GDM1 (cell line): ENCODE measurements around the gene FGD4.

Experiments
- DNase-seq: peaks from one replicate; lab custom pipeline; 2025; lab: John Stamatoyannopoulos, UW

FGD4 gene

GRCh38 chr12:32399370-32400113 lies at the start of gene FGD4:
TSS of gene FGD4 (plus strand) at chr12:32399558.
- DNase-seq = peak; percentile 69

- no peak for DNase-seq
These were observed 45.8 kb upstream of the FGD4 start for GRCh38 chr12:32353540-32353939.

- DNase-seq = no peak
These were observed 41.6 kb upstream of the FGD4 start for GRCh38 chr12:32357601-32358249.

DNA sequence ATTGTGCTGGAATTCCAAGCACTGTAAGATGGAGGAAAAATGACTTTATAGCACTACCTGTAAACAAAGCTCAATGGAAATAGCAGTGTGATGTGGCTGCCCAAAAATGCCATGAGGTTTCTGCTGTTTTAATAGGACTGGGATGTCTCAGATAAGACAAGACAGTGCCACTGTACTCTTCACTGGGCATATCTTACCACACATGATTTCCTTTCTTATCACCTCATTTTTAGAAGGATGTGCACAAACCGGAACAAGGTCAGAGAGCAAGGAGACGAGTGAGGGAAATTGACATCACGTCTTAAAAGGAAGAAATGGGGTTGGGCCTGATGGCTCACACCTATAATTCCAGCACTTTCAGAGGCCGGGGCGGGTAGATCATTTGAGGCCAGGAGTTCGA lies 38.4 kb upstream of the FGD4 start:
- DNase-seq = no peak

- DNase-seq = no peak
These were observed 36.5 kb upstream of the FGD4 start for GRCh38 chr12:32362892-32363291.

DNA sequence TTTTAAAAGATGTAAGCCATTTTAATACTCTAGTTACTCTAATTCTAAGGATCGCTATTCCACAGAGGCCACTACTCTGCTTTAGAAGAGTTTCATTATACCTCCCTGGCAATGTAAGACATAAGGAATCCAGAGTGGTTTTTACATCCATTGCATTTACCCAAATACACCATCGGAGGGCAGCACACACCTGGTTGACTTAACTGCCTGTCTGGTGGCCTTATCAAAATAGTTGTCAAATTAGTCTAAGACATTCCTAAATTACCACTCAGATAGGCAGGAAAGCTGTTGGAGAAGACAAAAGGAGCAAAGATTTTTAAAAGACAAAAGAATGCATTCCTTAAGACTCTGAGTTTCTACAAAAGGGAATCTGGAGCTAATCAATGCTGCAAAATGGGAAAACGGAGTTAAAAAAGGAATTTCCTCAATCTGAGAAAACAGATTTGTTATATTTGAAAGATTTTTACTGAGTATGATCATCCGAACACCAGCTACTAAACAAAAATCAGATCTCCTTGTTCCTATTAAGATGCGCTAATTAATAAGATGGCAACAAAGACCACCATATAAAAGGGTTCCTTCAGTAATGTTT lies 33.8 kb upstream of the FGD4 start:
- DNase-seq = peak; percentile 62

GRCh38 chr12:32366714-32367113 lies 32.6 kb upstream of the FGD4 start:
- no peak for DNase-seq

DNA sequence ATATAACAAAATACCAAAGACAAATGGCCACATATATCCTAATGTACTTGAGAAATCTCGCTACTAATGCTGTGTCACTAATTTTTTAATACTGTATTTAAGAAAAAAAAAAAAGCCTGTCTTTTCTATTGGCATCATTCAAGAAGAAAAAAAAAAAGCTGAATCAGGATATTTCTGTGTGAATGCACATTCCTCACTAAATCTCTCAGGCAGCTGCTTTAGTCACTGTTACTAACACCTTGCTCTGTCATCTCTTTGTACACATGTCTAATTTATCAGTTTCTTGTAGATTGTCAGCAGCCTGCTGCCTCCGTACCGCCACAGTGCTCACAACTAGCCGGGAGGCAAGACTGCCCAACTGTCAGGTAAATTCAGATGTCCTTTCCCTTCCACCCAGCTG lies 32.0 kb upstream of the FGD4 start:
- no peak for DNase-seq

- no peak for DNase-seq
These were observed 30.2 kb upstream of the FGD4 start for GRCh38 chr12:32369202-32369601.

DNA sequence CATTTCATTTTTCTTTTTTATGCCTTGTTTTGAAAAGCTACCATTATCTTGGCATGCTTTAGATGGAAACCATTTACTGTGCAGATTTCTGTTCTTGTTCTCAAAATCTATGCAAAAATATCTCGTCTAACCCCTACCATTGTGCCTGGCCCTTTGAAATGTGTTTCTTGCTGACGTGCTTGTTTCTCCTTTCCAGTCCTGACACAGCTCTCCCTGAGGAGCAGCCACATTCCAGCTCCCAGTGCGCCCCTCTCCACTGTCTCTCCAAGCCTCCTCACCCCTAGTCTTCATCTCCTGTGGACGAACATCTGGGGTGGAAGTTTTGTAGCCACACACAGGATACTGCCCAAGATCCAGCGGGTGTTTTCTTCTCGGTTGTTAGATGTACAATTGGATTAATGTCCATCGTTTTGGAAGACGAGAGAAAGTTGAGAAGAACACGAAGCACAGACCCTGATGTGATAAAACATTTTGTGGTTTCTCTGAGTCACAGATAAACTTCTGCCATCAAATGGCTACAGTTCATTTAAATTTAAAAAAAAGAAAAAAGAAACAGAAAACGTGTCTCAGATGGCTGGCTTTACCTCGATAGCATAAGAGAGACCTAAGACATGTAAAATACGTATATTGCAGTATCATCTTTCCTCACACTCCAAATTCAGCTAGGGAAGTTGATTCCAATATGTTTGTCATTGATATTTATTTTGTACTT lies 21.9 kb upstream of the FGD4 start:
- DNase-seq = no peak

GRCh38 chr12:32379213-32379612 lies 20.1 kb upstream of the FGD4 start:
- DNase-seq = no peak

DNA sequence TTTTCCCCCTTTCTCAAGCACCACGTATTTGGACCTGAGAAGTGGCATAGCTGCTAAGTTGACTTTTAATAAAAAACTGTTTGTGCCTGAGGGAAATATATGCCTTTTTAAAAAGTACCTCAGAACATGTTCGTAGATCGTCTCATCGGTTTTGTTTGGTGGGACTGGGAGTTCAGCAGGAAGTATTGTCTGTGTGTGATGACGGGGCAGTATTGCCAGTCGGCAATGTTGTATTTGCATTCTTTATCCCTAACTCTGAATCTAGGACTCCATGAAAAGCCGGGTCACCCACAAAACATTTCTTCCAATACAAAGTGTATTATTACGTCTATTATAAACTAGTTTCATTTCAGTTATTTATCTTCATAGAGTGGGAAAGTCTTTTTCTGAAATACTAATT lies 19.7 kb upstream of the FGD4 start:
- no peak for DNase-seq

GRCh38 chr12:32382226-32382625 lies 17.1 kb upstream of the FGD4 start:
- DNase-seq = no peak

DNA sequence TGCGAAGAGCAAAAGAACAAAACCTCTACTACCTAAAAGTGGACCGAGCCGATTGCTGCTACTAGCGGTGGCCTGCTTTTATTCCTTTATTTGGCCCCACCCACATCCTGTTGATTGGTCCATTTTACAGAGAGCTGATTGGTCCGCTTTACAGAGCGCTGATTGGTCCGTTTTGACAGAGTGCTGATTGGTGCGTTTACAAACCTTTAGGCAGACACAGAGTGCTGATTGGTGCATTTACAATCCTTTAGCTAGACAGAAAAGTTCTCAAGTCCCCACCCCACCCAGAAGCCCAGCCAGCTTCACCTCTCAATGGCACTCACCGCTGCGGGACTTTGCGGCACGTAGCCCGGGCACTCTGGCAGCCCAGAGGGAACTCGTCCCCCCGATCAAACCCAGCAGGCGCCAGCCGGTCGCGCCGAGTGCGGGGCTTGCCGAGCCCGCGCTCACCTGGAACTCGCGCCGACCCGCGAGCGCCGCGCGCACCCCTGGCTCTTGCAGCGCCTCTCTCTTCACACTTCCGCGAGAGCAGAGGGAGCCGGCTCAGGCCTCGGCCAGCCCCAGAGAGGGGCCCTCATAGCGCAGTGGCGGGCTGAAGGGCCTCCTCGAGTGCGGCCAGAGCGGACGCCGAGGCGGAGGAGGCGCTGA lies 8.7 kb upstream of the FGD4 start:
- DNase-seq = no peak

GRCh38 chr12:32395026-32395425 lies 4.3 kb upstream of the FGD4 start:
- no peak for DNase-seq

- no peak for DNase-seq
These were observed 1.7 kb upstream of the FGD4 start for GRCh38 chr12:32397696-32398095.

DNA sequence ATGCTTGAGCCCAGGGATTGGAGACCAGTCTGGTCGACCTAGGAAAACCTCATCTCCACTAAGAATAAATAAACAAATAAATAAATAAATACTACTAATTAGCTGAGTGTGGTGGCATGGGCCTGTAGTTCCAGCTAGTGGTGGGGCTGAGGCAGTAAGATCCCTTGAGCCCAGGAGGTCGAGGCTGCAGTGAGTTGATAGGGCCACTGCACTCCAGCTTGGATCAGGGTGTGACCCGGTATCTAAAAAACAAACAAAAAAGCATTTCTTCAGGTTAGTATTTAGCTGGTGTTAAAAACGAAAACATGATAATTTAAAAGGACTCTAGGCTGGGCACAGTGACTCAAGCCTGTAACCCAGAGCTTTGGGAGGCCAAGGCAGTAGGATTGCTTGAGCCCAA lies 1.2 kb upstream of the FGD4 start:
- DNase-seq = no peak

DNA sequence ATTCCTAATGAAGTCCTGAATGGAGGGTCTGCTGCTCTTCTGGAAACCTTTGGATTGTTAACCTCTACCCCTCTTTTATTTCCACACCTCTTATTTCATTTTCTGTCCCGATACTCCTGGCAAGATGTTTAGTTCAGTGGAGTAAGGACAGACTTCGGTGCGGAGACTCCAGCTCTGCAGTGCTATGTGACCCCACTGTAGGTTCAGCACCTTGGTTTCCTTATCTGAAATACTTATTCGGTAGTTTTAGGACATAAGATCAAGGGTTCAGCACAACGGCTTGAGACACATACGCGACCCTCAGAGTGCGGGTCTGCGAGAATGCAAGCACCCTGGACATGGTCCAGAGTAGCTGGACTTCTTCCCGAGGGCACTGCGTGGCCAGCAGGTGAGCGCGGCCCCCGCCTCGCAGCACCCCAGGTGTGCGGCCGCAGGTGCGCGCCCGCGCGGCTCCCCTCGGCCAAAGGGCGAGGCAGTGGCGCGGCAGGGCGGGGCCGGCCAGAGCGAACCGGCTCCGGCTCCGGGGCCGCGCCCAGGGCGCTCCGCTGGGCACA lies 465 bp upstream of the FGD4 start:
- DNase-seq = no peak

DNA sequence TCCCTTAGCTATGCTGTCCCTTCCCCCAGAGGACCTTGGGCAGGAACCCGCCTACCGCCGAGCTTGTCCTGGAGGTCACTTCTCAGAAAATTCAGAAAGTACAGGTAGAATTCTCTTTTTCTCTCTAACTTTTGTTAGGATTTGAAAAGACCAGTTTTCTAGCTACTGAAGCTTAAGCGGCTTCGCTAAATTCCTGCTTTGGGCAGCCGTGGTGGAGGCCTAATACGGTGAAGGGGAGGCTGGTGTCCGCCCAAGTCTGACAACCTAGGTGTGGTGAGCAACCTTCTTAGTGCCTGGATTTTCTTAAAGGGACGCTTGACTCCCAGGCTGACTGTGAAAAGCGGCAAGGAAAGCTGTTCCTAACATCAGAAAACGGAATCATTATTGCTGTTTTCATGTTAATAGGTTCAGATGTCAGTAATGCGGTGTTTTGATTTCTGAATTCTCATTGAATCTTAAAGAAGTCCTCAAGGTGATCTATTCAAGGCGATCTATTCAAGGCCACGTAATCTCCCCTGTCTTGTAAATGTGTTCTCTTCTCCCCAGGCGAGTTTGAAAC lies 835 bp downstream of the FGD4 start:
- no peak for DNase-seq

DNA sequence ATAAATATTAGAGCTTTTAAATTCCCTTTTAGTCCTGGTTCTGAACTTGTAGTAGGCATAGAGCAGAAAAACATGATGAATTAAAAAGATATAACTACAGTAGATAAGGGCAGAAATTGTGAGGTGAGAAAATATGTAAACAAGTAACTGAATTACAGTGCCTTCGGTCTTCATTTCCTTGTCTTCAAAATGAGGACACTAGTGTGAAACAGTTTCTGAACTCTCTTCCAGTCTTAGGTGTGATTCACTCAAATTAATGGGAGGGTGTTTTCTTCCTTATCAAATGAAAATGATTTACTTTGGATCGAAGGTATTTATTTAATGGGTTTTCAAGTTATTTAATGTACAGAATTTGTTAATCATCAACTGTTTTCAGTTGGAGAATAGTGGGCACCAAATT lies 1.5 kb downstream of the FGD4 start:
- no peak for DNase-seq

DNA sequence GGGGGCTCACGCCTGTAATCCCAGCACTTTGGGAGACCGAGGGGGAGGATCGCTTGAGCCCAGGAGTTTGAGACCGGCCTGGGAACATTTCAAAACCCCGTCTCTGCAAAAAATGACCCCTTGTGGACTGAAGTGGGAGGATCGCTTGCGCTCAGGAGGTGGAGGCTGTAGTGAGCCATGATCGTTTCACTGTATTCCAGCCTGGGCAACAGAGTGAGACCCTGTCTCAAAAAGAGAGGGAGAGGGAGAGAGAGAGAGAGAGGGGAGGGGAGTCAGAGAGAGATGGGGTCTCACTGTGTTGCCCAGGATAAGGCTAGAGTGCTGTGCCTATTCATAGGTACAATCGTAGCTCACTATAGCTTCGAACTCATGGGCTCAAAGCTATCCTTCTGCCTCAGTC lies 2.8 kb downstream of the FGD4 start:
- DNase-seq = no peak

GRCh38 chr12:32402946-32403345 lies 3.6 kb downstream of the FGD4 start:
- no peak for DNase-seq
